Suprapubic skin (tissue), 4 donors: Measurements from ENCODE around the gene TRO. TPM values are rescaled to one million over a fixed set of nuclear protein-coding genes. Genes with fewer than 3 reads are reported as not detected.

Experiments used
- DNase-seq, 2 donors: peaks; one replicate each; pipeline ENCODE4 v3.0.0-alpha.2; 2019; ENCODE audit warnings: low spot score in 2 of 2
- H3K27ac ChIP-seq: fragments of 200-600 bp; sonication (generic); one replicate; pipeline ENCODE4 v1.5.1; 2019
- H3K27me3 ChIP-seq: fragments of 200-600 bp; sonication (generic); one replicate; pipeline ENCODE4 v1.5.1; 2019
- H3K36me3 ChIP-seq: fragments of 200-600 bp; sonication (generic); one replicate; pipeline ENCODE4 v1.5.1; 2019
- H3K4me1 ChIP-seq: fragments of 200-600 bp; sonication (generic); one replicate; pipeline ENCODE4 v1.5.1; 2019
- H3K4me3 ChIP-seq: fragments of 200-600 bp; sonication (generic); one replicate; pipeline ENCODE4 v1.5.1; 2019; ENCODE audit warnings: mild to moderate bottlenecking
- H3K9me3 ChIP-seq: fragments of 200-600 bp; sonication (generic); one replicate; pipeline ENCODE4 v1.5.1; 2019
- EP300 ChIP-seq: sonication (generic); formaldehyde crosslinking; IDR thresholded peaks from one replicate; pipeline ENCODE4 v1.6.1; 2017; ENCODE audit warnings: antibody characterized with exemption
- POLR2A ChIP-seq, 2 donors: fragments of 450-650 bp; IDR thresholded peaks; one replicate each; pipeline ENCODE4 v1.6.1; 2017; ENCODE audit warnings: antibody characterized with exemption in 2 of 2, mild to moderate bottlenecking in 2 of 2, moderate library complexity in 2 of 2
- POLR2AphosphoS5 ChIP-seq, 3 donors: sonication (generic); formaldehyde crosslinking; IDR thresholded peaks; one replicate each; pipeline ENCODE4 v1.6.1; 2017; ENCODE audit warnings: antibody characterized with exemption in 3 of 3
- WGBS: methylation state at CpG from one replicate; pipeline ENCODE4 v1.1.5; 2018; 5-methylcytosine and 5-hydroxymethylcytosine counted together
- total RNA-seq, 4 donors: library from RNA; depleted of rRNA; stranded (reverse); fragments of >200 nt; gene quantifications; one replicate each; pipeline ENCODE4 v1.1.0, GENCODE V29; 2016
- TF ChIP-seq, protein P1 (sequence below), 2 donors: fragments of 200-600 bp in 1 of 2; fragments of 450-650 bp in 1 of 2; sonication (generic) in 1 of 2; IDR thresholded peaks; one replicate each; pipeline ENCODE4 v1.5.1; 2016 to 2019; ENCODE audit warnings: antibody characterized with exemption in 2 of 2, mild to moderate bottlenecking in 1 of 2, moderate library complexity in 1 of 2

The TRO gene
- total RNA-seq, 4 donors from 2014 or later, result 1.0 to 3.6 (median 3.4) TPM

DNA sequence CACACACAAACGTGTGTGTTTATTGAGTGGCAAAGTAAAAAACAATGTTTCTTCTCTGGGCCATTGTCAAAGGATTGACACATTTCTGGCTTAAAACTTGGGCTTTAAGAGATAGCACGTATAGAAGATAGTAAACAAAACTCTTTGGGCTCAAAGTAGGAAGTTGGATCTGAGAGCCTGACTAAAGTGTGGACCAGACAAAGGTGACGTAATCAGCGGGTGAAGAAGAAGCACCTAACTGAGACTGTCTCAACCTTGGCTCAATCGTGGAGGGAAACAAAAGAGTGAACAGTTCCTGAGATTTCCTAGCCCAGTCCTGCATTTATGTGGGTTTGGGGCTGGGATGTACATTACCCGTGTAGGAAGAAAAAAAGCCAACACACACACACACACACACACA is 59.7 kb downstream of the TRO start:
- no peak for TF ChIP-seq POLR2AphosphoS5 (IDR thresholded peaks at IDR 0.05)
- no peak for TF ChIP-seq EP300
- TF ChIP-seq, protein P1, sequence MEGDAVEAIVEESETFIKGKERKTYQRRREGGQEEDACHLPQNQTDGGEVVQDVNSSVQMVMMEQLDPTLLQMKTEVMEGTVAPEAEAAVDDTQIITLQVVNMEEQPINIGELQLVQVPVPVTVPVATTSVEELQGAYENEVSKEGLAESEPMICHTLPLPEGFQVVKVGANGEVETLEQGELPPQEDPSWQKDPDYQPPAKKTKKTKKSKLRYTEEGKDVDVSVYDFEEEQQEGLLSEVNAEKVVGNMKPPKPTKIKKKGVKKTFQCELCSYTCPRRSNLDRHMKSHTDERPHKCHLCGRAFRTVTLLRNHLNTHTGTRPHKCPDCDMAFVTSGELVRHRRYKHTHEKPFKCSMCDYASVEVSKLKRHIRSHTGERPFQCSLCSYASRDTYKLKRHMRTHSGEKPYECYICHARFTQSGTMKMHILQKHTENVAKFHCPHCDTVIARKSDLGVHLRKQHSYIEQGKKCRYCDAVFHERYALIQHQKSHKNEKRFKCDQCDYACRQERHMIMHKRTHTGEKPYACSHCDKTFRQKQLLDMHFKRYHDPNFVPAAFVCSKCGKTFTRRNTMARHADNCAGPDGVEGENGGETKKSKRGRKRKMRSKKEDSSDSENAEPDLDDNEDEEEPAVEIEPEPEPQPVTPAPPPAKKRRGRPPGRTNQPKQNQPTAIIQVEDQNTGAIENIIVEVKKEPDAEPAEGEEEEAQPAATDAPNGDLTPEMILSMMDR (IDR thresholded peaks at IDR 0.05), result no peak
- no peak for TF ChIP-seq POLR2A (IDR thresholded peaks at IDR 0.05)
- H3K4me3 ChIP-seq, result no peak overlapping the region
- no peaks in the 10 kb centered on the region for H3K36me3 ChIP-seq
- no peaks in the 10 kb centered on the region for H3K27me3 ChIP-seq
- DNase-seq, result no peak
- H3K4me1 ChIP-seq, result no peaks in the 10 kb centered on the region
- no peaks in the 10 kb centered on the region for H3K9me3 ChIP-seq
- 66% methylated on average over 6 of the region's 6 CpGs for WGBS
- H3K27ac ChIP-seq, result no peak overlapping the region

Other genes starting within 250 kb of the TRO start
- gene ITIH6, start 122.6 kb upstream of the TRO start, total RNA-seq, result under 1 TPM in 1 of 4 donors, not detected in 3; 0.13 TPM
- 10 to 100 TPM; 64.4 to 78.0 (median 70.0) TPM for gene MAGED2, start 113.1 kb upstream of the TRO start, total RNA-seq
- gene PFKFB1, start 73.4 kb downstream of the TRO start, total RNA-seq, result 1 to 10 TPM in 1 of 4 donors, under 1 TPM in 2, not detected in 1; 0.49 to 1.9 (median 0.64) TPM
- gene APEX2, start 79.5 kb downstream of the TRO start, total RNA-seq, result 10 to 100 TPM; 12.4 to 25.2 (median 22.0) TPM
- gene ALAS2, start 110.2 kb downstream of the TRO start, total RNA-seq, result not detected
- gene PAGE2B, start 154.2 kb downstream of the TRO start, total RNA-seq, result not detected
- gene PAGE2, start 168.2 kb downstream of the TRO start, total RNA-seq, result not detected